H9 (cell line): ENCODE measurements around the gene CPNE2. TPM values are rescaled to one million over a fixed set of nuclear protein-coding genes. Genes with fewer than 3 reads are reported as not detected.

Source experiments
- DNase-seq: peaks from one replicate; pipeline ENCODE4 v3.0.0-alpha.2; 2017
- H2AFZ ChIP-seq: one replicate; pipeline ENCODE4 v1.6.1; 2013; ENCODE audit warnings: mild to moderate bottlenecking, low read length, control low read depth, moderate library complexity
- H2AK5ac ChIP-seq: 2 replicates; pipeline ENCODE4 v1.6.1; 2013; ENCODE audit warnings: low read length, control low read depth, mixed read lengths; ENCODE audit not compliant: insufficient read length
- H2BK120ac ChIP-seq: one replicate; pipeline ENCODE4 v1.6.1; 2013; ENCODE audit warnings: low read depth, mild to moderate bottlenecking, low read length, control low read depth, inconsistent platforms; ENCODE audit not compliant: poor library complexity, severe bottlenecking
- H2BK12ac ChIP-seq: 2 replicates; pipeline ENCODE4 v1.6.1; 2013; ENCODE audit warnings: low read length, control low read depth, mixed read lengths, low read depth; ENCODE audit not compliant: insufficient read length
- H2BK15ac ChIP-seq: 2 replicates; pipeline ENCODE4 v1.6.1; 2013; ENCODE audit warnings: low read depth, low read length, control low read depth
- H2BK20ac ChIP-seq: one replicate; pipeline ENCODE4 v1.6.1; 2013; ENCODE audit warnings: low read depth, mild to moderate bottlenecking, low read length, control low read depth, inconsistent platforms; ENCODE audit not compliant: poor library complexity, severe bottlenecking
- H2BK5ac ChIP-seq: 2 replicates; pipeline ENCODE4 v1.6.1; 2013; ENCODE audit warnings: low read length, control low read depth, mixed read lengths; ENCODE audit not compliant: insufficient read length
- H3K14ac ChIP-seq: 2 replicates; pipeline ENCODE4 v1.6.1; 2013; ENCODE audit warnings: low read length, control low read depth; ENCODE audit not compliant: insufficient read depth
- H3K18ac ChIP-seq: 2 replicates; pipeline ENCODE4 v1.6.1; 2013; ENCODE audit warnings: low read depth, mild to moderate bottlenecking, mixed read lengths, low read length, control low read depth; ENCODE audit not compliant: insufficient read length
- H3K23ac ChIP-seq: 2 replicates; pipeline ENCODE4 v1.6.1; 2013; ENCODE audit warnings: low read length, control low read depth, mixed read lengths, low read depth; ENCODE audit not compliant: insufficient read length
- H3K23me2 ChIP-seq: 2 replicates; pipeline ENCODE4 v1.6.1; 2013; ENCODE audit warnings: low read depth, mild to moderate bottlenecking, mixed read lengths, low read length, control low read depth; ENCODE audit not compliant: insufficient read length, poor library complexity, severe bottlenecking
- H3K27ac ChIP-seq: 2 replicates; pipeline ENCODE4 v1.5.1; 2013; ENCODE audit warnings: low read length, control low read depth, mixed read lengths, low read depth; ENCODE audit not compliant: insufficient read length
- H3K27me3 ChIP-seq: 2 replicates; pipeline ENCODE4 v1.6.1; 2013; ENCODE audit warnings: low read length, control low read depth, inconsistent platforms; ENCODE audit not compliant: insufficient read depth
- H3K4ac ChIP-seq: 2 replicates; pipeline ENCODE4 v1.6.1; 2013; ENCODE audit warnings: low read depth, mild to moderate bottlenecking, control low read depth, inconsistent platforms, low read length, moderate library complexity
- H3K4me1 ChIP-seq: 2 replicates; pipeline ENCODE4 v1.6.1; 2013; ENCODE audit warnings: low read length, control low read depth, inconsistent platforms; ENCODE audit not compliant: insufficient read depth
- H3K4me2 ChIP-seq: 2 replicates; pipeline ENCODE4 v1.6.1; 2013; ENCODE audit warnings: low read length, control low read depth, mixed read lengths; ENCODE audit not compliant: insufficient read length, insufficient read depth
- H3K56ac ChIP-seq: 2 replicates; pipeline ENCODE4 v1.6.1; 2013; ENCODE audit warnings: low read depth, mild to moderate bottlenecking, mixed read lengths, low read length, control low read depth; ENCODE audit not compliant: insufficient read length
- H3K79me1 ChIP-seq: 2 replicates; pipeline ENCODE4 v1.6.1; 2013; ENCODE audit warnings: low read depth, mild to moderate bottlenecking, moderate library complexity, low read length, control low read depth, inconsistent platforms; ENCODE audit not compliant: insufficient read depth, poor library complexity, severe bottlenecking
- H3K79me2 ChIP-seq: 2 replicates; pipeline ENCODE4 v1.6.1; 2013; ENCODE audit warnings: low read length, control low read depth, inconsistent platforms; ENCODE audit not compliant: insufficient read depth
- H3K9ac ChIP-seq: 2 replicates; pipeline ENCODE4 v1.6.1; 2013; ENCODE audit warnings: low read length, control low read depth, mixed read lengths; ENCODE audit not compliant: insufficient read length; ENCODE audit errors: extremely low read depth
- H3K9me3 ChIP-seq: one replicate; pipeline ENCODE4 v1.6.1; 2013; ENCODE audit warnings: low read depth, low read length, inconsistent platforms; ENCODE audit not compliant: control insufficient read depth
- H3T11ph ChIP-seq: one replicate; pipeline ENCODE4 v1.6.1; 2013; ENCODE audit warnings: mild to moderate bottlenecking, low read length, control low read depth, inconsistent platforms
- H4K20me1 ChIP-seq: one replicate; pipeline ENCODE4 v1.6.1; 2013; ENCODE audit not compliant: control insufficient read depth, insufficient read length, insufficient read depth
- H4K5ac ChIP-seq: 2 replicates; pipeline ENCODE4 v1.6.1; 2013; ENCODE audit warnings: low read depth, mild to moderate bottlenecking, mixed read lengths, low read length, control low read depth; ENCODE audit not compliant: insufficient read length
- H4K8ac ChIP-seq: replicated peaks from 2 replicates; pipeline ENCODE4 v1.6.1; 2013; ENCODE audit warnings: low read length, control low read depth, mixed read lengths, low read depth; ENCODE audit not compliant: insufficient read length
- H4K91ac ChIP-seq: 2 replicates; pipeline ENCODE4 v1.6.1; 2013; ENCODE audit warnings: low read depth, mild to moderate bottlenecking, moderate library complexity, mixed read lengths, low read length, control low read depth; ENCODE audit not compliant: insufficient read length
- H3K27ac Mint-ChIP-seq, 3 experiments: 2 replicates in 2 of 3; 3 replicates in 1 of 3; pipeline ENCODE4 v1.8.0; 2020 to 2021; ENCODE audit warnings: mixed read lengths in 3 of 3, mild to moderate bottlenecking in 1 of 3, moderate library complexity in 1 of 3
- H3K27me3 Mint-ChIP-seq: 2 replicates; pipeline ENCODE4 v1.8.0; 2021; ENCODE audit warnings: low read depth, mild to moderate bottlenecking, moderate library complexity, mixed read lengths
- H3K36me3 Mint-ChIP-seq, 3 experiments: 2 replicates in 2 of 3; 3 replicates in 1 of 3; pipeline ENCODE4 v1.8.0; 2020 to 2021; ENCODE audit warnings: low read depth in 3 of 3, mixed read lengths in 3 of 3; ENCODE audit not compliant: insufficient read depth in 1 of 3
- H3K4me1 Mint-ChIP-seq, 2 experiments: 2 replicates each; pipeline ENCODE4 v1.8.0; 2020; ENCODE audit warnings: mixed read lengths in 2 of 2
- H3K4me3 Mint-ChIP-seq, 2 experiments: 2 replicates in 1 of 2; 3 replicates in 1 of 2; pipeline ENCODE4 v1.8.0; 2020 to 2021; ENCODE audit warnings: mild to moderate bottlenecking in 2 of 2, mixed read lengths in 2 of 2, moderate library complexity in 1 of 2
- H3K9me3 Mint-ChIP-seq, 2 experiments: 2 replicates in 1 of 2; 3 replicates in 1 of 2; pipeline ENCODE4 v1.8.0; 2020; ENCODE audit warnings: mild to moderate bottlenecking in 2 of 2, mixed read lengths in 2 of 2, moderate library complexity in 1 of 2
- WGBS: extraction: QIAGEN DNeasy Blood & Tissue Kit; methylation state at CpG from one replicate; pipeline ENCODE4 v1.1.7; 2013; ENCODE audit warnings: missing lambda C conversion rate, low lambda C conversion rate, mixed read lengths; ENCODE audit not compliant: insufficient read length; ENCODE audit errors: extremely low coverage; 5-methylcytosine and 5-hydroxymethylcytosine counted together
- total RNA-seq: library from RNA; stranded (reverse); gene quantifications from 2 replicates; pipeline ENCODE4 v1.2.1, GENCODE V29; 2021
- TF ChIP-seq, protein P1 (sequence below): fragments of 200-600 bp; sonication (generic); conservative IDR thresholded peaks from 3 replicates; pipeline ENCODE4 v1.8.0; 2021; ENCODE audit warnings: antibody characterized with exemption, mild to moderate bottlenecking

CPNE2 gene
- total RNA-seq, 1 experiment from 2014 or later, result 8.0 TPM

DNA sequence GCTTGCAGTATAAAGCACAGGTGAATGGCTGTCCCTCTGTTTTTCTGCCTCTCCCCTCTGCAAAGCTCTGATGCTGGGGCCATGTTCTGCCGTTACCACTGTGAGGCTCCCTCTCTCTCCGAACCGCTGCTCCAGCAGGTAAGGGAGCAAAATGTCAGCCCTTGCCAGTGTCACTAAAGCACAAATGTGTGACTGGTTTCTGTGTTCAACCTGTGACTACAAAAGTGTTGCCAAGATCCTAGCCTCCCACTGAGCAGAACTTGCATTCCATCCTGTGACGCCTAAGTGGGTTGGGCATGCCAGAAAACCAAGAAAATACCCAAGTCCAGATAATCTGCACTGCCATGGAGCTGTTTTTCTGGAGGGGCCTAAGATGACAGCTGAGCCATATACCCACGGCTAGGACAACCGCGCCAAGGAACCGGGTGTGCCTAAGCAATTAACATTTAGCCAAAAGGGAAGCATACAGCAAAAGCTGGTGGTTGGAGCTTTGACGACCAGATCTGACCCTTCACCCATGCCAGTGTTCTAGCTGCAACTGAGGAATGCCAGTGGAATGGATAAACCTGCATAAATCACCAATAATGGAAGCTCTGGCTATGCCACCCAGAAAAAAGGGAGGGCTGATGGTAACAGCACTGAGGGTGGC is 58.4 kb downstream of the CPNE2 start:
- Histone ChIP-seq H3K4me2 (no peak overlapping the region), H2AFZ (no peak overlapping the region), H3K56ac (no peak overlapping the region), H3K4me1 (peaks cover 23% of the 10 kb centered on the region; the same call in 1 of the 2 replicates), H2AK5ac (no peak overlapping the region), H2BK120ac (no peak overlapping the region), H3K27ac (no peak overlapping the region), H3K79me2 (no peaks in the 10 kb centered on the region), H3K18ac (no peak overlapping the region), H4K20me1 (no peaks in the 10 kb centered on the region), H3K79me1 (no peaks in the 10 kb centered on the region), H3K23me2 (no peaks in the 10 kb centered on the region), H3K14ac (no peak overlapping the region), H3K4ac (no peak overlapping the region), H4K5ac (no peak overlapping the region), H4K91ac (no peak overlapping the region), H3K9ac (peak overlapping the region; percentile 7), H3K23ac (no peak overlapping the region), H3T11ph (no peak overlapping the region), H2BK5ac (no peak overlapping the region), H4K8ac (no peak overlapping the region), H3K9me3 (no peaks in the 10 kb centered on the region), H2BK12ac (no peak overlapping the region), H3K27me3 (no peaks in the 10 kb centered on the region), H2BK15ac (no peak overlapping the region), H2BK20ac (no peak overlapping the region)
- Mint-ChIP-seq H3K27ac (peak overlapping the region; percentile 89 to 94 (median 90); a peak in 5 of 7 replicates), H3K4me3 (no peak overlapping the region), H3K9me3 (no peaks in the 10 kb centered on the region), H3K36me3 (peaks cover 18 to 33% (median 28%) of the 10 kb centered on the region in 3 experiments), H3K27me3 (no peaks in the 10 kb centered on the region), H3K4me1 (peaks cover 50% of the 10 kb centered on the region in 2 experiments)
- TF ChIP-seq, protein P1, sequence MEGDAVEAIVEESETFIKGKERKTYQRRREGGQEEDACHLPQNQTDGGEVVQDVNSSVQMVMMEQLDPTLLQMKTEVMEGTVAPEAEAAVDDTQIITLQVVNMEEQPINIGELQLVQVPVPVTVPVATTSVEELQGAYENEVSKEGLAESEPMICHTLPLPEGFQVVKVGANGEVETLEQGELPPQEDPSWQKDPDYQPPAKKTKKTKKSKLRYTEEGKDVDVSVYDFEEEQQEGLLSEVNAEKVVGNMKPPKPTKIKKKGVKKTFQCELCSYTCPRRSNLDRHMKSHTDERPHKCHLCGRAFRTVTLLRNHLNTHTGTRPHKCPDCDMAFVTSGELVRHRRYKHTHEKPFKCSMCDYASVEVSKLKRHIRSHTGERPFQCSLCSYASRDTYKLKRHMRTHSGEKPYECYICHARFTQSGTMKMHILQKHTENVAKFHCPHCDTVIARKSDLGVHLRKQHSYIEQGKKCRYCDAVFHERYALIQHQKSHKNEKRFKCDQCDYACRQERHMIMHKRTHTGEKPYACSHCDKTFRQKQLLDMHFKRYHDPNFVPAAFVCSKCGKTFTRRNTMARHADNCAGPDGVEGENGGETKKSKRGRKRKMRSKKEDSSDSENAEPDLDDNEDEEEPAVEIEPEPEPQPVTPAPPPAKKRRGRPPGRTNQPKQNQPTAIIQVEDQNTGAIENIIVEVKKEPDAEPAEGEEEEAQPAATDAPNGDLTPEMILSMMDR, result no peak
- DNase-seq, result no peak
- no CpG with 5 or more reads among the region's 9 CpGs for WGBS
